K562 (cell line): ENCODE results near the gene PCSK5. TPM values are rescaled to one million over a fixed set of nuclear protein-coding genes. Genes with fewer than 3 reads are reported as not detected.
A peak's percentile ranks its signal among the peaks of the same experiment; 100 is the strongest.
"Not testable (repeated sequence)": the region's sequence is repeated elsewhere in the genome, so short reads cannot be mapped to it uniquely, and the experiment has no call there.

ENCODE experiments used
- ATF7 ChIP-seq: fragments of 450-650 bp; IDR thresholded peaks from 2 replicates; pipeline ENCODE4 v1.7.1; 2014; ENCODE audit warnings: mild to moderate bottlenecking, moderate library complexity
- CBFA2T2 ChIP-seq: fragments of 450-650 bp; conservative IDR thresholded peaks from 2 replicates; pipeline ENCODE4 v1.6.1; 2017; ENCODE audit warnings: mild to moderate bottlenecking
- CC2D1A ChIP-seq: fragments of 450-650 bp; IDR thresholded peaks from 2 replicates; pipeline ENCODE4 v1.6.1; 2017; ENCODE audit warnings: mild to moderate bottlenecking
- CXXC5 ChIP-seq: fragments of 250-450 bp; sonication (Bioruptor Pico); IDR thresholded peaks from 2 replicates; pipeline ENCODE4 v1.8.0; 2022; ENCODE audit warnings: inconsistent platforms, mild to moderate bottlenecking, moderate library complexity
- GATAD2A ChIP-seq: fragments of 450-650 bp; IDR thresholded peaks from 2 replicates; pipeline ENCODE4 v1.6.1; 2017
- JUND ChIP-seq, 2 experiments: IDR thresholded peaks; 2 replicates in 1 of 2; 3 replicates in 1 of 2; pipeline ENCODE4 v1.6.1; 2011; ENCODE audit warnings: borderline replicate concordance in 2 of 2, low read depth in 2 of 2, low read length in 2 of 2, improper control_type of control experiment in 1 of 2, missing biosample characterization in 1 of 2, missing genetic modification characterization in 1 of 2, missing genetic modification reagents in 1 of 2
- L3MBTL2 ChIP-seq: fragments of 450-650 bp; IDR thresholded peaks from 2 replicates; pipeline ENCODE4 v1.6.1; 2016; ENCODE audit warnings: mild to moderate bottlenecking, moderate library complexity
- MAZ ChIP-seq, 2 experiments: fragments of 450-650 bp in 1 of 2; sonication (generic) in 1 of 2; formaldehyde crosslinking; IDR thresholded peaks in 1 of 2; conservative IDR thresholded peaks in 1 of 2; 2 replicates each; pipeline versions ENCODE4 v1.4.0 to v1.5.0; 2020; ENCODE audit warnings: mild to moderate bottlenecking in 1 of 2, missing genetic modification reagents in 1 of 2
- MEIS2 ChIP-seq: fragments of 450-650 bp; IDR thresholded peaks from 2 replicates; pipeline ENCODE4 v1.6.1; 2014; ENCODE audit warnings: mild to moderate bottlenecking; ENCODE audit not compliant: partially characterized antibody
- NCOR1 ChIP-seq: fragments of 450-650 bp; IDR thresholded peaks from 2 replicates; pipeline ENCODE4 v1.6.1; 2016; ENCODE audit warnings: mild to moderate bottlenecking, moderate library complexity
- NR2C1 ChIP-seq, 2 experiments: fragments of 450-650 bp; IDR thresholded peaks; 2 replicates each; pipeline ENCODE4 v1.6.1; 2017; ENCODE audit warnings: mild to moderate bottlenecking in 2 of 2, antibody characterized with exemption in 1 of 2, inconsistent platforms in 1 of 2, missing compliant biosample characterization in 1 of 2, missing genetic modification characterization in 1 of 2
- RNF2 ChIP-seq: sonication (generic); IDR thresholded peaks from 2 replicates; pipeline ENCODE4 v1.6.1; 2016
- SMARCA4 ChIP-seq: fragments of 450-650 bp; IDR thresholded peaks from 2 replicates; pipeline ENCODE4 v1.6.1; 2016
- TEAD4 ChIP-seq, 2 experiments: sonication (generic) in 1 of 2; formaldehyde crosslinking in 1 of 2; IDR thresholded peaks; 2 replicates each; pipeline versions ENCODE4 v1.6.1 to v1.8.0; 2012 to 2022; ENCODE audit warnings: borderline replicate concordance in 1 of 2, inconsistent platforms in 1 of 2, low read length in 1 of 2, mild to moderate bottlenecking in 1 of 2, missing genetic modification reagents in 1 of 2
- polyA plus RNA-seq, 8 experiments: library from polyadenylated mRNA; depleted of rRNA in 4 of 8; stranded (reverse) in 5 of 8; unstranded in 3 of 8; fragments of >200 nt; fragmentation: Nextera tagmentation in 2 of 8; fragmentation: Illumina TruSeq in 1 of 8; extraction: Ambion mirVana in 2 of 8; extraction: Trizol in 1 of 8; gene quantifications; 2 replicates each; pipeline versions ENCODE4 v1.2.1 to v1.2.3, GENCODE V29; 2011 to 2014; ENCODE audit warnings: inconsistent platforms in 1 of 8, missing spikeins in 1 of 8
- total RNA-seq, 7 experiments: library from RNA; depleted of rRNA in 6 of 7; stranded (reverse); fragments of >200 nt in 6 of 7; fragmentation: Illumina TruSeq in 2 of 7; extraction: Trizol in 2 of 7; gene quantifications; 2 replicates each; pipeline versions ENCODE4 v1.2.1 to v1.2.3, GENCODE V29; 2011 to 2021; ENCODE audit warnings: low replicate concordance in 1 of 7
- TF ChIP-seq, protein P1 (sequence below), 2 experiments: fragments of 450-650 bp; IDR thresholded peaks; 2 replicates each; pipeline ENCODE4 v1.6.1; 2016; ENCODE audit warnings: mild to moderate bottlenecking in 2 of 2, borderline replicate concordance in 1 of 2, low read depth in 1 of 2, moderate library complexity in 1 of 2
- TF ChIP-seq, protein P2 (sequence below): fragments of 450-650 bp; IDR thresholded peaks from 2 replicates; pipeline ENCODE4 v1.6.1; 2016; ENCODE audit warnings: mild to moderate bottlenecking

The PCSK5 gene
- total and polyA plus RNA-seq, 9 of the 15 experiments (the other 6 are each of a cell fraction or from before 2014, with no cell fraction given), result not detected

DNA sequence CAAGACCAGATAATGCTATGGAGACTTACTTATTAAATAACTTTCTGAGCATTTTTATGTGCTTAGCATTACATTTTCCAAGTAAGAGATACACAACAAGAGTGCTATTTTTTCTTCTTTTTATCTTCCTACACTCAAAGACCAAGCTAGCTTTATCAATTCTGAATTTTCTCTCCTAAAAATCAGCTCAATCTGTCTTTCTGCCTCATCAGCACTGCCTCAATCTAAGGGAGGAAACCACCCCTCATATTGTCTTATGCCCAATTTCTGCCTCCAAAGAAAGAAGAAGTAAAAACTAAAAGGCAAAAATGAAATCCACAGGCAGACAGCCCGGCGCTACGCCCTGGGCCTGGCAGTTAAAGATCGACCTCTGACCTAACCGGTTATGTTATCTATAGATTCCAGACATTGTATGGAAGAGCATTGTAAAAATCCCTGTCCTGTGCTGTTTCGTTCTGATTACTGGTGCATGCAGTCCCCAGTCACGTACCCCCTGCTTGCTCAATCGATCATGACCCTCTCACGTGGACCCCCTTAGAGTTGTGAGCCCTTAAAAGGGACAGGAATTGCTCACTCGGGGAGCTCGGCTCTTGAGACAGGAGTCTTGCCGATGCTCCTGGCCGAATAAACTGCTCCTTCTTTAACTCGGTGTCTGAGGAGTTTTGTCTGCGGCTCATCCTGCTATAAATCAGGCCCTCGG lies 472.0 kb downstream of the PCSK5 start (continued):
- TF ChIP-seq, protein P1, sequence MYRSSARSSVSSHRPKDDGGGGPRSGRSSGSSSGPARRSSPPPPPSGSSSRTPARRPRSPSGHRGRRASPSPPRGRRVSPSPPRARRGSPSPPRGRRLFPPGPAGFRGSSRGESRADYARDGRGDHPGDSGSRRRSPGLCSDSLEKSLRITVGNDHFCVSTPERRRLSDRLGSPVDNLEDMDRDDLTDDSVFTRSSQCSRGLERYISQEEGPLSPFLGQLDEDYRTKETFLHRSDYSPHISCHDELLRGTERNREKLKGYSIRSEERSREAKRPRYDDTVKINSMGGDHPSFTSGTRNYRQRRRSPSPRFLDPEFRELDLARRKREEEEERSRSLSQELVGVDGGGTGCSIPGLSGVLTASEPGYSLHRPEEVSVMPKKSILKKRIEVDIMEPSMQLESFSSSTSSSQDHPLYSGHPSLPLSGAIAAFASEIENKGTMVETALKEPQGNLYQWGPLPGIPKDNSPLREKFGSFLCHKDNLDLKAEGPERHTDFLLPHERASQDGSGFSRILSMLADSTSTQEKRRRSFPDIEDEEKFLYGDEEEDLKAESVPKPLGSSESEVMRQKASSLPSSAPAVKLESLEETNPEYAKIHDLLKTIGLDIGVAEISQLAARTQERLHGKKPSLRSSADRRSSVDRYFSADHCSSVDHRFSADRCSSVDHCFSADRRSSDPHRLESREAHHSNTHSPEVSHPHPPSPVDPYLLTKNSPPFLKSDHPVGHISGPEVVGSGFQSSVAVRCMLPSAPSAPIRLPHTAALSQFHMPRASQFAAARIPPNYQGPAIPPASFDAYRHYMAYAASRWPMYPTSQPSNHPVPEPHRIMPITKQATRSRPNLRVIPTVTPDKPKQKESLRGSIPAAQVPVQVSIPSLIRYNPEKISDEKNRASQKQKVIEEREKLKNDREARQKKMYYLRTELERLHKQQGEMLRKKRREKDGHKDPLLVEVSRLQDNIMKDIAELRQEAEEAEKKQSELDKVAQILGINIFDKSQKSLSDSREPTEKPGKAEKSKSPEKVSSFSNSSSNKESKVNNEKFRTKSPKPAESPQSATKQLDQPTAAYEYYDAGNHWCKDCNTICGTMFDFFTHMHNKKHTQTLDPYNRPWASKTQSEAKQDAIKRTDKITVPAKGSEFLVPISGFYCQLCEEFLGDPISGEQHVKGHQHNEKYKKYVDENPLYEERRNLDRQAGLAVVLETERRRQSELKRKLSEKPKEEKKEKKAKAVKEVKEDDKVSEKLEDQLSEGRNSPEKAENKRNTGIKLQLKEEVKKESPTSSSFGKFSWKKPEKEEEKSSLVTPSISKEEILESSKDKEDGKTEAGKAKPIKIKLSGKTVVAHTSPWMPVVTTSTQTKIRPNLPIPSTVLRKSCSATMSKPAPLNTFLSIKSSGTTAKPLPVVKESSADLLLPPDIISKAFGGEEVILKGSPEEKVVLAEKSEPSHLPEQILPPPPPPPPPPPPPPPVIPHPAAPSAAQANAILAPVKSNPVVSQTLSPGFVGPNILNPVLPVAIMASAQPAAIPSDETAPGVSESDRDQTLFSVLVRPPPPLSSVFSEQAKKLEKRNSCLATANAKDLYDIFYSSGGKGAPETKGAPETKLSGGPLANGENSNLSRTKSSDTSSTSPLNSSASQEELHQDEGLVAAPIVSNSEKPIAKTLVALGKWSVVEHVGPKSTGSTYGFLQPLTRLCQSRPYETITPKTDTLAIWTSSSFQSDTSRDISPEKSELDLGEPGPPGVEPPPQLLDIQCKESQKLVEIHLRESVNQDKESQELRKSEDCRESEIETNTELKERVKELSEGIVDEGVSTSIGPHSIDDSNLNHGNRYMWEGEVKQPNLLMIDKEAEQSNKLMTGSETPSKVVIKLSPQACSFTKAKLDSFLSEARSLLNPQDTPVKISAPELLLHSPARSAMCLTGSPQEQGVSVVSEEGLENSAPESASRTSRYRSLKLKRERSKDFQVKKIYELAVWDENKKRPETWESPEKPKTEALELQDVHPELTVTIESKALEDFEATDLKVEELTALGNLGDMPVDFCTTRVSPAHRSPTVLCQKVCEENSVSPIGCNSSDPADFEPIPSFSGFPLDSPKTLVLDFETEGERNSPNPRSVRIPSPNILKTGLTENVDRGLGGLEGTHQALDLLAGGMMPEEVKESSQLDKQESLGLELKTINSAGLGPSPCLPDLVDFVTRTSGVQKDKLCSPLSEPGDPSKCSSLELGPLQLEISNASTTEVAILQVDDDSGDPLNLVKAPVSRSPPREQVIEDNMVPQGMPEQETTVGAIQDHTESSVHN (IDR thresholded peaks at IDR 0.05; ENCODE audit: borderline replicate concordance in 1 of 2, low read depth in 1 of 2), result 0 out of 4 replicates have a peak, but pooled peaks of 1 of the 2 experiments have one; percentile 35
- TF ChIP-seq CC2D1A (peak; percentile 59), SMARCA4 (peak; percentile 89), JUND (IDR thresholded peaks at IDR 0.05; ENCODE audit: borderline replicate concordance, low read depth, low read length) (peak; percentile 18; the same call in 1 of the 2 replicates), JUND (tag; IDR thresholded peaks at IDR 0.05; ENCODE audit: borderline replicate concordance, low read depth, low read length) (peak; percentile 33; the same call in 1 of the 3 replicates), NR2C1 (IDR thresholded peaks at IDR 0.05) (peak; percentile 94), NR2C1 (tag; IDR thresholded peaks at IDR 0.05) (peak; percentile 97), CBFA2T2 (peak; percentile 93), MAZ (CRISPR knock-in tag; conservative IDR thresholded peaks at IDR 0.05 in 1 of 2, IDR thresholded peaks at IDR 0.05 in 1 of 2) (0 out of 4 replicates have a peak, but pooled peaks of 1 of the 2 experiments have one; percentile 14), GATAD2A (peak; percentile 65; the same call in 1 of the 2 replicates), ATF7 (peak; percentile 60), RNF2 (0 out of 2 replicates have a peak, but pooled peaks have one; percentile 30), MEIS2 (peak; percentile 82), CXXC5 (CRISPR knock-in tag) (peak; percentile 87), NCOR1 (peak; percentile 92), TEAD4 (IDR thresholded peaks at IDR 0.05; ENCODE audit: low read length) (peak; percentile 86), L3MBTL2 (peak; percentile 37; the same call in 1 of the 2 replicates)
- TF ChIP-seq, protein P2, sequence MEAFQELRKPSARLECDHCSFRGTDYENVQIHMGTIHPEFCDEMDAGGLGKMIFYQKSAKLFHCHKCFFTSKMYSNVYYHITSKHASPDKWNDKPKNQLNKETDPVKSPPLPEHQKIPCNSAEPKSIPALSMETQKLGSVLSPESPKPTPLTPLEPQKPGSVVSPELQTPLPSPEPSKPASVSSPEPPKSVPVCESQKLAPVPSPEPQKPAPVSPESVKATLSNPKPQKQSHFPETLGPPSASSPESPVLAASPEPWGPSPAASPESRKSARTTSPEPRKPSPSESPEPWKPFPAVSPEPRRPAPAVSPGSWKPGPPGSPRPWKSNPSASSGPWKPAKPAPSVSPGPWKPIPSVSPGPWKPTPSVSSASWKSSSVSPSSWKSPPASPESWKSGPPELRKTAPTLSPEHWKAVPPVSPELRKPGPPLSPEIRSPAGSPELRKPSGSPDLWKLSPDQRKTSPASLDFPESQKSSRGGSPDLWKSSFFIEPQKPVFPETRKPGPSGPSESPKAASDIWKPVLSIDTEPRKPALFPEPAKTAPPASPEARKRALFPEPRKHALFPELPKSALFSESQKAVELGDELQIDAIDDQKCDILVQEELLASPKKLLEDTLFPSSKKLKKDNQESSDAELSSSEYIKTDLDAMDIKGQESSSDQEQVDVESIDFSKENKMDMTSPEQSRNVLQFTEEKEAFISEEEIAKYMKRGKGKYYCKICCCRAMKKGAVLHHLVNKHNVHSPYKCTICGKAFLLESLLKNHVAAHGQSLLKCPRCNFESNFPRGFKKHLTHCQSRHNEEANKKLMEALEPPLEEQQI, result 0 out of 2 replicates have a peak, but pooled peaks have one; percentile 65
- TF ChIP-seq TEAD4 (CRISPR knock-in tag; IDR thresholded peaks at IDR 0.05; ENCODE audit: borderline replicate concordance), result not testable (repeated sequence)
